NCI-H2107 (cell line): ENCODE results near the gene CCDC92B.

Experiments used
- DNase-seq: peaks from one replicate; lab custom pipeline; 2025; lab: John Stamatoyannopoulos, UW

The CCDC92B gene

GRCh38 chr17:2721603-2722002 is 27.8 kb downstream of the CCDC92B start:
- DNase-seq, result no peak

DNA sequence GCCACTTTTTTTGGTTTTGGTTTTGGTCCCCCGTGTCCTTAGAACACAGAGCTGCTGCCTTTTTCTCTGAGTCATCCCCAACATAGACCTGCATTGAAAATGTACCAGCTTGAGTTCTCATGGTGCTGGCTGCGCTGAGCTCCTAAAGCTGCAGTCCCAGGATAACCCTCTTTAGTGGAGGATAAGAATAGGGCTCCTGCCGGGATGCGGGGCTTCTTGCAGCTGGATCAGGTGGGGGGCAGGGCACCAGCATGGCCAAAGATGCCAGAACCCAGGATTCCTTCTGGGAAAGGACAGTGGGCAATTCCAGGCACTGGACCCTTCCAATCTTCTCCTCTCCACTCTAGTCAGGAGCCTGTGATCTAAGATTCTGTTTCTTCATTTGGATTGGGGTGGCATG is 29.6 kb downstream of the CCDC92B start:
- DNase-seq, result no peak

DNA sequence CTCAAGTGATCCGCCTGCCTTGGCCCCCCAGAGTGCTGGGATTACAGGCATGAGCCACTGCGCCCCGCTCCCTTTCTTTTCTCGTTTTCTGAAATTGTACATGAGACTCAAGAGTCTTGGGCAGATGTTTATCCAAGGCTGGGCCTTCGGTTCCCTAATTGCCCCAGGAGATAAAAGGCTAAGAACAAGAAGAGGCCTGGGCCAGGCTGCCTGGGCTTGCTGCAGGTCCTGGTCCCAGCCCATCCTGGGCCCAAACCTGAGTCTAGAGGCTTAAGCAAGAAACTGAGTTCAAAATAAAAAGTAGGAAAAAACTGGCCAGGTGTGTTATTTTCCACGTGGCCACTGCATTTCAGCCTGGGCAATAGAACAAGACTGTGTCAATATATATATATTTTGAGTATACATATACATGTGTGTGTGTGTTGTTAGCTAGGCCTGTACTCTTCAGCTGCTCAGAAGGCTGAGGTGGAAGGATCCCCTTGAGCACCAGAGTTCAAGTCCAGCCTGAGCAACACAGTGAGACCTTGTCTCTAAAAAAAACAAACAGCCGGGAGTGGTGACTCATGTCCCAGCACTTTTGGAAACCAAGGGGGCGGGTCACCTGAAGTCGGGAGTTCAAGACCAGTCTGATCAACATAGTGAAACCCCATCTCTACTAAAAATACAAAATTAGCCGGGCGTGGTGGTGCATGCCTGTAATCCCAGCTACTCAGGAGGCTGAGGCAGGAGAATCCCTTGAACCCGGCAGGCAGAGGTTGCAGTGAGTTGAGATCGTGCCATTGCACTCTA is 31.1 kb downstream of the CCDC92B start:
- no peak for DNase-seq

DNA sequence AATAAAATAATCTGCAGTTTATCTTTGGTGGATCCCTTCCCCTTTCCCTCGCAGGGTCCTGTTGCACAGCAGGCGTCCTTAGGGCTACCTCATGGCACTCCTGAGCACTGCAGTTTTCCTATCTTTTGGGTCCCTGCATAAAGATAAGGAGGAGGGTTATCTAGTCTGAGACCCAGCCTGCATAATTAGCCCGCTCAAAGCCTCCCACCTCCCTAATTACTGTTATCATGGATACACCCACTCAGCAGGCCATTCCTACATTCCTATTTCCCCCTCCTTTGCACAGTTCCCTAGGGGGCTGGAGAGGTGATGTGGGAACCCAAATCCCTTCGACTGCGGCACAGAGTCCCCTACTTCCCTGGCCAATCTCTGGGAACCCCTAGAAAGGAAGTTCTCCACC is 32.8 kb downstream of the CCDC92B start:
- no peak for DNase-seq

GRCh38 chr17:2713881-2714280 is 35.6 kb downstream of the CCDC92B start:
- DNase-seq, result no peak

DNA sequence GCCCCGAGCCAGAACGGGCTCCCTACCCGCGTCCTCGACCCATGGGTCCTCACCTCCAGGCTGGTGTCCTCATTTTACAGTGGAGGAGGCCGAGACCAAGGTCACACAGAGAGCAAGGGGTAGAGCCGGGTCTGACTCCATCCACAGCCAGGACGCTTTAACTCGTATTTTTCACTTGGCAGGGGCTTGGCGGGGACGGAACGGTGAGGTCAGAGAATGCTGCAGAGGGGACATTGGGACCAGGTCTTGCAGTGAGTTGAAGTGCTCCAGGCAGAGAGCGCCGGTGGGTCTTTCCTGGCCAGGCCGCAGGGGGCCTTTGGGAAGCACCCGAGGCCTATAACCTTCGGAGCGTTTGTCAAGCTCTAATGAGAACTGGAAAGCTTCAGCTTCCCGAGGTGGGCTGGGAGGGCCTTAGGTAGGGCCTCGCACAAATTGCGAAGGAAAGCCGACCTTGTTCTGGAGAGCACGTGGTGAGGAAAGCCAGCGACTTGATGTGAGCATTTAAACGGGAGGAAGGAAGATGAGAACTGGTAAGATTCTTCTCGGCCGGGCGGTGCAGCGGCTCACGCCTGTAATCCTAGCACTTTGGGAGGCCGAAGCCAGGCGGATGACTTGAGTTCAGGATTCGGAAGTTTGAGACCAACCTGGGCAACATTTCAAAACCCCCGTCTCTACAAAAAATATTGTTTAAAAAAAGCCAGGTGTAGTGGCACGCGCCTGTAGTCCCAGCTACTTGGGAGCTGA is 37.0 kb downstream of the CCDC92B start:
- no peak for DNase-seq

GRCh38 chr17:2711608-2712299 is 37.7 kb downstream of the CCDC92B start, which contains the start of gene CLUH:
TSS of gene CLUH (minus strand) at chr17:2711764. CDS start at chr17:2711661, 103 bp downstream.
- DNase-seq, result peak; percentile 68

GRCh38 chr17:2710803-2711607 is 38.4 kb downstream of the CCDC92B start:
- DNase-seq, result no peak

GRCh38 chr17:2710071-2710802 is 39.2 kb downstream of the CCDC92B start:
- no peak for DNase-seq

GRCh38 chr17:2709183-2709661 is 40.2 kb downstream of the CCDC92B start:
- DNase-seq, result no peak

DNA sequence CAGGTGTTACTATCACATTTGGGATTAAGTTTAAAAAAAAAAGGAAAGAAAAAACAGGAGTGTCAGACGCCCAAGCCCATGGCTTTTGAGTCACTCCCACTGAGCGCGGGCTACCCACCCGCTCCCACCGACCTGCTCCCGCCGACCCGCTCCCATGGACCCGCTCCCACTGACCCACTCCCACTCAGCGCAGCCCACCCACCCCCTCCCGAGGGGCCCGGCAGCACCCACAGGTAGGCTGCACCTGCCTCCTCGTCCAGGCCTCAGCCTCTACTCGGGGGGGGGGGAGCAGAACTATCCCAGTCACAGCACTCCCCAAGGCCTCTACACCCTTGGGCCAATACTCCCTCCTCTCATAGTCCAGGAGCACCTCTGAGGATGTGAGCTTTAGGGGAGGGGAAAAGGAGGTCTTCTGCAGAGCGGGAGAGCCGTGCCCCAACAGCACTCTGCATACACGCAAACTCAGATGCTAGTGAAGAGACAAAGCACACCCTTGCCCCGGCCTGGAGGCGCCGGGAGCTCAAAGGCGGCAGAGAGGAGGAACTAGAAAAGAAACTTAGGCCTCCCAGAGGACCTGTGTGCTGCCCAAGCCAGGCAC is 40.8 kb downstream of the CCDC92B start:
- no peak for DNase-seq

DNA sequence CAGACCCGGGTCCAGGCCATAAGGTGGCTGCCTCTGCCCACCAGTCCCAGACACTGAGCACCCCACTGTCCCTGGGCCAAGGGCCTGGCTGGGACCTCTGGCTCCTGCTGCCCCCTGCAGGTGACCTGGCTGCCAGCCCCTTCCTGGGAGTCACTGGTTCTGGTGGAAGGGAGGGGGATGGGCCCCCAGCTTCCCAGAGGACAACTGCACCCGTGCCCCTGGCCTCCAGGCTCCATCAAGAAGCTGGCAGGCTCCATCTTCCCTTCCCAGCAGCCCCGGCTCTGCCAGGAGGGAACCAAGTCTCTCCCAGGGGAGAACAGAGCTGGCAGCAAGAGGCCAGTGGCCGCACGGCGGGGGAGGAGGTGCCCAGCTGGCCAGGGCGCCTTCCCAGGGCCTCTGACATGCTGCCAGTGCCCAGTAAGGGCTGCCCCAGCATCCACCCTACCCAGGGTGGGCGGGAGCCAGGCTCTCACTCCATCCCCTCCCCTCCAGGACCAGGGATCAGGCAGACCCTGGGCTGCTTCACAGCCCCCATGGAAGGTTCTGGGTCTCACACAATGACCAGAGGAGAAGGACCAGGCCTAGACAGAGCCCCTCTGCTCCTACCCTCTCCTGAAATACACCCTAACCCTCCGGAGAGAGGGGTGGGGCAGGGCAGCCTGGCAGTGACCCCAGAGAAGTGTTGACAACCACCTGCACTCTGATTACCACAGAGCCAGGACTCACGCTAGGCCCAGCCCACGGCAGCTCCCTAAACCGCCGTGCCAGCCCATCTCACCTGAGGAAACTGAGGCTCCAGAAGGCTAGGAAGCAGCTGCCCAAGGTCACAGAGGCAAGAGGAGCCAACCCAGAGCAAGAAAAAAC is 41.5 kb downstream of the CCDC92B start:
- no peak for DNase-seq

DNA sequence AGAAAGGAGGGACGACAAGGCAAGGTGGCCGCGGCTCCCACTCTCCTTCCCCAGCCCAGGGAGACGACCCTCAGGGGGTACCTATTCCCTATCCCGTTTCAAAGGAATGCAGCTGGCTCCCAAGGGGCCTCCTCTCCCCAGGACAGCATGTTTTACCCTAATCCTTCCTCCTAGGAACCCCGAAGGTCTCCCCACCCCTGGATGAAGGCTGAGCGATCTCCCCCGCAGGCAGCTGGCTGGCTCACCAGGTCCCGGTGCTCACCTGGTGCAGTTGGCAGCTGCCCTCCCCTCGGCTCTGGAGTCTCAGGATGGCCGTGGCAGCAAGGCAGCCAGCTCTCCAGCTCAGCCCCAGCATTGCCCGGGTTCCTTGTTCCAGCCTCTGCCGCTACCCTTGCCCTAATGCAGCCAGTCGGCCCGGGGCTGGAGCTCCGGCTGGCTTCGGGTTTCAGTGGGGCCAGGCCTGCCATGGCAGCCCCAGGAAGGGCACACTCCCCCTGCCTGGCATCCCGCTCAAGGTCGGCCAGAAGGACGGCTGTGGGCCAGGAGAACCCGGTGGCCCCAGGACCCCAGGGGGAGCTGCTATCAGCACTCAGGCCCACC is 42.4 kb downstream of the CCDC92B start:
- no peak for DNase-seq

- DNase-seq, result no peak
Observed at GRCh38 chr17:2705888-2706795, 43.3 kb downstream of the CCDC92B start.

GRCh38 chr17:2705263-2705662 is 44.2 kb downstream of the CCDC92B start:
- no peak for DNase-seq

- DNase-seq, result no peak
Observed at GRCh38 chr17:2704890-2705248, 44.6 kb downstream of the CCDC92B start.

DNA sequence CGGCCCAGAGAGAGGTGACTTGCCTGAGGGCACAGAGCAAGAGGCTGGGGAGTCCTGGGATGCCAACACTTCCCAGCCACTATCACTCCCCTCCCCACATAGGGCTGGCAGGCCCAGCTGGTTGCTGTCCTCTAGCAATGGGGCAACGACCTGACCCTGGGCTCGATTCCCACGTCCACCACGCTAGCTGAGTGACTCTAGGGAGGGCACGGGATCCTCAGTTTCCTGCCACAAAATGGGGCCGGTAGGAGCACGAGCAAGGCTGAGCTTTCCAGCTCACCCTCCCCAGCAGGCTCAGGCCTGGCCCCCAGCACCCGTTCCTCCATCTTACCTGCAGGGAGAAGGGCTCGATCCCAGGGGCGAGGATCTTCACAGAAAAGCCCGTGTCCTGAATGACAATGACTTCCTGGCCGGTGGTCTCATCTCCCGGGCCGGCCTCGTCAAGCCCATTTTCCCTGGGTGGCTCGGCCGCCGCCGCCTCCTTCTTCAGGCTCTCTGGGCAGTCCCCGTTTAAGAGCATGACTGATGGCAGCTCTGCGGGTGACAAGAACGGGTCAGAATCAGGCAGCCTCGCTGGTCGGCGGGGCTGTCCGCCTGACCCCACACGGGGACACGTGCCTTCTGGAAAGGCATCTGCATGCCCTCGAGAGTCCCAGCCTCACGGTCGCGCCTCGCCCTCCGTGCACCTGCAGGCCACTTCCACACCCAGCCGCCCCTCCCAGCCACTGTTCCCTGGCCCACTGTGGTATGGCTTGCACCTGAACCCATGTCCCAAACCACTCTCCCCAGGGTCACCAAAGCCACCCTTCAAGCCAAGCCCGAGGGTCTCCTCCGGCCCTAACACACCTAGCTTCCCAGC is 45.2 kb downstream of the CCDC92B start:
- DNase-seq, result no peak
